Neural progenitor cell (in vitro differentiated cells): ENCODE measurements around the gene MYCBP2. TPM values are rescaled to one million over a fixed set of nuclear protein-coding genes. Genes with fewer than 3 reads are reported as not detected.
"Not testable (repeated sequence)": the region's sequence is repeated elsewhere in the genome, so short reads cannot be mapped to it uniquely, and the experiment has no call there.

Experiments
- DNase-seq: peaks from one replicate; pipeline ENCODE4 v3.0.0-alpha.2; 2016; ENCODE audit warnings: low spot score
- H2AFZ ChIP-seq: fragments of 200-600 bp; sonication (generic); replicated peaks from 2 replicates; pipeline ENCODE4 v1.6.1; 2016; ENCODE audit warnings: antibody characterized with exemption
- H3F3A ChIP-seq: fragments of 200-600 bp; sonication (generic); 2 replicates; pipeline ENCODE4 v1.6.1; 2016; ENCODE audit warnings: antibody characterized with exemption, low read depth
- H3K27ac ChIP-seq: fragments of 200-600 bp; sonication (generic); 2 replicates; pipeline ENCODE4 v1.5.1; 2016; ENCODE audit warnings: mild to moderate bottlenecking
- H3K27me3 ChIP-seq: fragments of 200-600 bp; sonication (generic); 2 replicates; pipeline ENCODE4 v1.6.1; 2016; ENCODE audit warnings: mild to moderate bottlenecking, moderate library complexity
- H3K36me3 ChIP-seq: fragments of 200-600 bp; sonication (generic); 2 replicates; pipeline ENCODE4 v1.5.1; 2016
- H3K4me1 ChIP-seq: fragments of 200-600 bp; sonication (generic); 2 replicates; pipeline ENCODE4 v1.6.1; 2016; ENCODE audit warnings: mixed run types
- H3K4me2 ChIP-seq: fragments of 200-600 bp; sonication (generic); 2 replicates; pipeline ENCODE4 v1.6.1; 2016
- H3K4me3 ChIP-seq: fragments of 200-600 bp; sonication (generic); 2 replicates; pipeline ENCODE4 v1.5.1; 2016
- H3K79me2 ChIP-seq: fragments of 200-600 bp; sonication (generic); 2 replicates; pipeline ENCODE4 v1.6.1; 2016; ENCODE audit warnings: low read depth
- H3K9ac ChIP-seq: fragments of 200-600 bp; sonication (generic); 2 replicates; pipeline ENCODE4 v1.6.1; 2016
- H3K9me3 ChIP-seq: fragments of 200-600 bp; sonication (generic); 2 replicates; pipeline ENCODE4 v1.5.1; 2016; ENCODE audit warnings: low read depth
- H4K20me1 ChIP-seq: fragments of 200-600 bp; sonication (generic); 2 replicates; pipeline ENCODE4 v1.6.1; 2016; ENCODE audit warnings: low read depth
- H3K27ac Mint-ChIP-seq: 3 replicates; pipeline ENCODE4 v1.8.0; 2021; ENCODE audit warnings: mixed read lengths
- H3K27me3 Mint-ChIP-seq: 2 replicates; pipeline ENCODE4 v1.8.0; 2022; ENCODE audit warnings: low read depth, mild to moderate bottlenecking, inconsistent platforms, moderate library complexity, mixed read lengths; ENCODE audit not compliant: insufficient read depth
- H3K36me3 Mint-ChIP-seq: 3 replicates; pipeline ENCODE4 v1.8.0; 2021; ENCODE audit warnings: mixed read lengths
- H3K4me1 Mint-ChIP-seq: 3 replicates; pipeline ENCODE4 v1.8.0; 2021; ENCODE audit warnings: mixed read lengths
- H3K4me3 Mint-ChIP-seq: 3 replicates; pipeline ENCODE4 v1.8.0; 2021; ENCODE audit warnings: mild to moderate bottlenecking, moderate library complexity, mixed read lengths
- H3K9me3 Mint-ChIP-seq: 3 replicates; pipeline ENCODE4 v1.8.0; 2020; ENCODE audit warnings: mixed read lengths
- EZH2 ChIP-seq: fragments of 200-600 bp; sonication (generic); IDR thresholded peaks from 2 replicates; pipeline ENCODE4 v1.6.1; 2017; ENCODE audit warnings: antibody characterized with exemption, mild to moderate bottlenecking, moderate library complexity
- EZH2phosphoT487 ChIP-seq: fragments of 200-600 bp; sonication (generic); IDR thresholded peaks from 2 replicates; pipeline ENCODE4 v1.6.1; 2017; ENCODE audit warnings: antibody characterized with exemption
- total RNA-seq: library from RNA; depleted of rRNA; stranded (reverse); fragments of >200 nt; gene quantifications from 2 replicates; pipeline ENCODE4 v1.2.3, GENCODE V29; 2015; ENCODE audit warnings: low replicate concordance
- TF ChIP-seq, protein P1 (sequence below): fragments of 200-600 bp; sonication (generic); IDR thresholded peaks from 2 replicates; pipeline ENCODE4 v1.5.1; 2017; ENCODE audit warnings: antibody characterized with exemption, mild to moderate bottlenecking

MYCBP2 gene
- total RNA-seq, 1 donor from 2014 or later = 37.8 TPM

- Mint-ChIP-seq H3K4me1 (no peaks in the 10 kb centered on the region), H3K27ac (no peak overlapping the region), H3K36me3 (peaks cover 48% of the 10 kb centered on the region), H3K9me3 (peaks cover 6% of the 10 kb centered on the region), H3K27me3 (no peaks in the 10 kb centered on the region), H3K4me3 (no peak overlapping the region)
- no peak for DNase-seq
- Histone ChIP-seq H3K27me3 (no peaks in the 10 kb centered on the region), H3K36me3 (no peaks in the 10 kb centered on the region), H3F3A (no peaks in the 10 kb centered on the region), H3K27ac (no peak overlapping the region), H3K9me3 (no peaks in the 10 kb centered on the region), H2AFZ (no peak overlapping the region), H3K79me2 (no peaks in the 10 kb centered on the region), H3K4me1 (no peaks in the 10 kb centered on the region), H4K20me1 (no peaks in the 10 kb centered on the region), H3K4me2 (no peak overlapping the region), H3K9ac (no peak overlapping the region), H3K4me3 (no peak overlapping the region)
- TF ChIP-seq, protein P1, sequence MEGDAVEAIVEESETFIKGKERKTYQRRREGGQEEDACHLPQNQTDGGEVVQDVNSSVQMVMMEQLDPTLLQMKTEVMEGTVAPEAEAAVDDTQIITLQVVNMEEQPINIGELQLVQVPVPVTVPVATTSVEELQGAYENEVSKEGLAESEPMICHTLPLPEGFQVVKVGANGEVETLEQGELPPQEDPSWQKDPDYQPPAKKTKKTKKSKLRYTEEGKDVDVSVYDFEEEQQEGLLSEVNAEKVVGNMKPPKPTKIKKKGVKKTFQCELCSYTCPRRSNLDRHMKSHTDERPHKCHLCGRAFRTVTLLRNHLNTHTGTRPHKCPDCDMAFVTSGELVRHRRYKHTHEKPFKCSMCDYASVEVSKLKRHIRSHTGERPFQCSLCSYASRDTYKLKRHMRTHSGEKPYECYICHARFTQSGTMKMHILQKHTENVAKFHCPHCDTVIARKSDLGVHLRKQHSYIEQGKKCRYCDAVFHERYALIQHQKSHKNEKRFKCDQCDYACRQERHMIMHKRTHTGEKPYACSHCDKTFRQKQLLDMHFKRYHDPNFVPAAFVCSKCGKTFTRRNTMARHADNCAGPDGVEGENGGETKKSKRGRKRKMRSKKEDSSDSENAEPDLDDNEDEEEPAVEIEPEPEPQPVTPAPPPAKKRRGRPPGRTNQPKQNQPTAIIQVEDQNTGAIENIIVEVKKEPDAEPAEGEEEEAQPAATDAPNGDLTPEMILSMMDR = no peak
- TF ChIP-seq EZH2 (no peak), EZH2phosphoT487 (no peak)
Observed at GRCh38 chr13:77290342-77290741, 36.6 kb downstream of the MYCBP2 start.

- TF ChIP-seq, protein P1 = no peak
- TF ChIP-seq EZH2phosphoT487 (no peak), EZH2 (no peak)
- Mint-ChIP-seq H3K27ac (no peak overlapping the region), H3K4me3 (no peak overlapping the region), H3K36me3 (peaks cover 46% of the 10 kb centered on the region), H3K4me1 (no peaks in the 10 kb centered on the region), H3K9me3 (peaks cover 6% of the 10 kb centered on the region), H3K27me3 (no peaks in the 10 kb centered on the region)
- H3K36me3 ChIP-seq = no peaks in the 10 kb centered on the region
- no peaks in the 10 kb centered on the region for H3K4me1 ChIP-seq
- no peaks in the 10 kb centered on the region for H3K27me3 ChIP-seq
- H4K20me1 ChIP-seq = no peaks in the 10 kb centered on the region
- H3K4me2 ChIP-seq = no peak overlapping the region
- no peak overlapping the region for H3K4me3 ChIP-seq
- H3K27ac ChIP-seq = no peak overlapping the region
- no peak overlapping the region for H2AFZ ChIP-seq
- H3K79me2 ChIP-seq = no peaks in the 10 kb centered on the region
- H3F3A ChIP-seq = no peaks in the 10 kb centered on the region
- DNase-seq = no peak
- H3K9ac ChIP-seq = no peak overlapping the region
- no peaks in the 10 kb centered on the region for H3K9me3 ChIP-seq
Observed at GRCh38 chr13:77289851-77290250, 37.0 kb downstream of the MYCBP2 start.

DNA sequence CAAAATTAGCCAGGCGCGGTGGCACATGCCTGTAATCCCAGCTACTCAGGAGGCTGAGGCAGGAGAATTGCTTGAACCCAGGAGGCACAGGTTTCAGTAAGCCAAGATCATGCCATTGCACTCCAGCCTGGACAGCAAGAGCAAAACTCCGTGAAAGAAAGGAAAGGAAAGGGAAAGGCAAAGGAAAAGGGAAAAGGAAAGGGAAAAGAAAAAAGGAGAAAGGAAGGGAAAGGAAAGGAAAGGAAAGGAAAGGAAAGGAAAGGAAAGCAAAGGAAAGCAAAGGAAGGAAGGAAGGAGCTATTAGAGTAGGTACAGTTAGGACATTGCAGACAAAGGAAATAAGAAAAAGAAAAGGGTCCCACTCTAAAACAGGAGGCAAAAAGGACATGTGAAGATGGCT lies 41.3 kb downstream of the MYCBP2 start:
- H4K20me1 ChIP-seq, H3K27ac ChIP-seq, H3K9ac ChIP-seq, H3K27me3 Mint-ChIP-seq, H3K36me3 ChIP-seq, H3K4me2 ChIP-seq, H3K79me2 ChIP-seq, DNase-seq, H3K4me1 Mint-ChIP-seq, H3K4me3 ChIP-seq, H3K27ac Mint-ChIP-seq, H3K9me3 Mint-ChIP-seq, H3F3A ChIP-seq, H3K9me3 ChIP-seq, H3K27me3 ChIP-seq, H2AFZ ChIP-seq, H3K4me1 ChIP-seq, H3K4me3 Mint-ChIP-seq: not testable (repeated sequence)
- peaks cover 26% of the 10 kb centered on the region for H3K36me3 Mint-ChIP-seq

- H2AFZ ChIP-seq = no peak overlapping the region
- no peaks in the 10 kb centered on the region for H3K79me2 ChIP-seq
- no peaks in the 10 kb centered on the region for H3K27me3 ChIP-seq
- H3K9me3 ChIP-seq = no peaks in the 10 kb centered on the region
- H3K36me3 Mint-ChIP-seq = peaks cover 21% of the 10 kb centered on the region
- no peaks in the 10 kb centered on the region for H3K27me3 Mint-ChIP-seq
- no peaks in the 10 kb centered on the region for H3K4me1 Mint-ChIP-seq
- H3K27ac Mint-ChIP-seq = no peak overlapping the region
- no peak overlapping the region for H3K4me2 ChIP-seq
- H3K4me3 Mint-ChIP-seq = no peak overlapping the region
- no peak for DNase-seq
- no peak overlapping the region for H3K4me3 ChIP-seq
- no peaks in the 10 kb centered on the region for H3F3A ChIP-seq
- no peaks in the 10 kb centered on the region for H3K4me1 ChIP-seq
- H3K9me3 Mint-ChIP-seq = no peaks in the 10 kb centered on the region
- H3K9ac ChIP-seq = no peak overlapping the region
- no peak overlapping the region for H3K27ac ChIP-seq
- no peaks in the 10 kb centered on the region for H4K20me1 ChIP-seq
- TF ChIP-seq EZH2phosphoT487 (no peak), EZH2 (no peak)
- TF ChIP-seq, protein P1 = no peak
- H3K36me3 ChIP-seq = no peaks in the 10 kb centered on the region
Observed at GRCh38 chr13:77285098-77285497, 41.8 kb downstream of the MYCBP2 start.
